Measurements from ENCODE around the gene PDCL3. TPM values are rescaled to one million over a fixed set of nuclear protein-coding genes. Genes with fewer than 3 reads are reported as not detected.

Gene PDCL3
- total RNA-seq, 2 experiments from 2014 or later = 33.9 to 34.1 TPM

Other genes with a start within 250 kb of the PDCL3 start
- under 1 TPM; 0.05 to 0.11 TPM for gene LONRF2, start 240.5 kb upstream of the PDCL3 start, total RNA-seq
- gene CHST10, start 145.3 kb upstream of the PDCL3 start, total RNA-seq = 1 to 10 TPM; 6.2 to 8.5 TPM
- not detected for gene NMS, start 92.5 kb upstream of the PDCL3 start, total RNA-seq

Measured in activated CD8-positive, alpha-beta T cell treated with anti-CD3 and anti-CD28 coated beads, Interleukin-2, amount 10 ng/mL, durations not matched to agents 7 days and 5 days (primary cell).